Thoracic aorta (tissue), 2 donors: Measurements from ENCODE around the gene CCDC187. TPM values are rescaled to one million over a fixed set of nuclear protein-coding genes. Genes with fewer than 3 reads are reported as not detected.

Source experiments
- ATAC-seq: fragments of 150-250 bp; one replicate; pipeline ENCODE4 v1.8.0; 2017; ENCODE audit warnings: low read depth; ENCODE audit not compliant: insufficient number of reproducible peaks, low FRiP score
- DNase-seq: peaks from one replicate; pipeline ENCODE4 v3.0.0-alpha.2; 2020; ENCODE audit warnings: low spot score
- H3K27ac ChIP-seq, 2 donors: fragments of 200-600 bp; sonication (generic); 1 replicate in 1 of 2; 2 replicates in 1 of 2; pipeline ENCODE4 v1.5.1; 2016; ENCODE audit warnings: mild to moderate bottlenecking in 2 of 2, moderate library complexity in 2 of 2
- H3K27me3 ChIP-seq: fragments of 200-600 bp; sonication (generic); replicated peaks from 2 replicates; pipeline ENCODE4 v1.6.0; 2016; ENCODE audit warnings: mild to moderate bottlenecking; ENCODE audit not compliant: insufficient read depth
- H3K36me3 ChIP-seq: fragments of 200-600 bp; sonication (generic); one replicate; pipeline ENCODE4 v1.5.1; 2016
- H3K4me1 ChIP-seq, 2 donors: fragments of 200-600 bp; sonication (generic); 1 replicate in 1 of 2; 2 replicates in 1 of 2; pipeline versions ENCODE4 v1.5.1 to v1.6.0; 2016; ENCODE audit warnings: low read depth in 2 of 2, mild to moderate bottlenecking in 1 of 2; ENCODE audit not compliant: control insufficient read depth in 1 of 2
- H3K4me3 ChIP-seq: fragments of 200-600 bp; sonication (generic); 2 replicates; pipeline ENCODE4 v1.5.1; 2016; ENCODE audit warnings: mild to moderate bottlenecking
- H3K9me3 ChIP-seq: fragments of 200-600 bp; sonication (generic); 2 replicates; pipeline ENCODE4 v1.5.1; 2016
- total RNA-seq, 2 donors: library from RNA; depleted of rRNA; stranded (reverse); fragments of >200 nt; gene quantifications; one replicate each; pipeline versions ENCODE4 v1.1.0 to v1.2.3, GENCODE V29; 2016
- TF ChIP-seq, protein P1 (sequence below): fragments of 200-600 bp; sonication (generic); IDR thresholded peaks from one replicate; pipeline ENCODE4 v1.5.1; 2019; ENCODE audit warnings: antibody characterized with exemption

Gene CCDC187
- total RNA-seq, 2 donors from 2014 or later, result not detected

DNA sequence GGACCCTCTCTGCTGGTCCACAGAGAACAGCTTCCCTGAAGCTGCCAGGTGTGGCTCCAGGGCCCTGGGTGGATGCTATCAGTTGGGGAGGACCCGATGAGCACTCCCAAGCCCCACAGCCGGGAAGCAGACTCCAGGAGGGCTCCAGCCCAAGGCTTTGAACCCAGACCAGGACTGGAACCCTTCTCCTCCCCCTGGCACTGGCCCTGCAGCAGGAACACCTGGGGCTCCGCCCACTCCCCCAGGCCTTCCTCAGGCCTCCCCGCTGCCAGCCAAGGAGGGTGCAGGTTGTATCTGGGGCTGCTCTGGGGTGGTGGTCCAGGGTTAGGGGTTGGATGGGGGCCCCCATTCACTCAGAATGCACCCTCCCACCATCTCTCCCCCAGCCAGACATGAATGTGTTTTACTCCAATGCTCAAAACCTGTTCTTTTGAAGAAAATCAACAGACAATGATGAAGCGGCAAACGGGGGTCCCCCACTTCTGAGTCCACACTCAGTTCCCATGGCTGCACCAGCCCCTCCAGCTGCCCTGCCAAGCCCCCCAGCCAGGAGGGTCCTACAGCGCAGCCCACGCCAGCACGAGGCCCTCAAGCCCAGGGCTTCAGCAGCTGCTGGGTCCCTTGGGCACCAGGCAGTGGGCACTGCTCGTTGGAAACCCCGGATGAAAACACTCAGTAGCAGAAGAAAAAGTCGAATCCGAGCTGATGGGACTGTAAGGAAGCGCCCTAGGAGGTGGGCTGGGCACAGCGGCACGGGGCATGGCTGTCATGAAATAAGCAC lies 23.2 kb downstream of the CCDC187 start:
- DNase-seq (no peak), ATAC-seq (no peak)
- no peaks in the 10 kb centered on the region for H3K36me3 ChIP-seq
- no peaks in the 10 kb centered on the region for H3K9me3 ChIP-seq
- no peak overlapping the region for H3K27ac ChIP-seq
- H3K4me1 ChIP-seq, result peaks cover 0 to 10% of the 10 kb centered on the region in 2 donors
- no peak overlapping the region for H3K4me3 ChIP-seq
- TF ChIP-seq, protein P1, sequence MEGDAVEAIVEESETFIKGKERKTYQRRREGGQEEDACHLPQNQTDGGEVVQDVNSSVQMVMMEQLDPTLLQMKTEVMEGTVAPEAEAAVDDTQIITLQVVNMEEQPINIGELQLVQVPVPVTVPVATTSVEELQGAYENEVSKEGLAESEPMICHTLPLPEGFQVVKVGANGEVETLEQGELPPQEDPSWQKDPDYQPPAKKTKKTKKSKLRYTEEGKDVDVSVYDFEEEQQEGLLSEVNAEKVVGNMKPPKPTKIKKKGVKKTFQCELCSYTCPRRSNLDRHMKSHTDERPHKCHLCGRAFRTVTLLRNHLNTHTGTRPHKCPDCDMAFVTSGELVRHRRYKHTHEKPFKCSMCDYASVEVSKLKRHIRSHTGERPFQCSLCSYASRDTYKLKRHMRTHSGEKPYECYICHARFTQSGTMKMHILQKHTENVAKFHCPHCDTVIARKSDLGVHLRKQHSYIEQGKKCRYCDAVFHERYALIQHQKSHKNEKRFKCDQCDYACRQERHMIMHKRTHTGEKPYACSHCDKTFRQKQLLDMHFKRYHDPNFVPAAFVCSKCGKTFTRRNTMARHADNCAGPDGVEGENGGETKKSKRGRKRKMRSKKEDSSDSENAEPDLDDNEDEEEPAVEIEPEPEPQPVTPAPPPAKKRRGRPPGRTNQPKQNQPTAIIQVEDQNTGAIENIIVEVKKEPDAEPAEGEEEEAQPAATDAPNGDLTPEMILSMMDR, result no peak
- H3K27me3 ChIP-seq, result no peaks in the 10 kb centered on the region

DNA sequence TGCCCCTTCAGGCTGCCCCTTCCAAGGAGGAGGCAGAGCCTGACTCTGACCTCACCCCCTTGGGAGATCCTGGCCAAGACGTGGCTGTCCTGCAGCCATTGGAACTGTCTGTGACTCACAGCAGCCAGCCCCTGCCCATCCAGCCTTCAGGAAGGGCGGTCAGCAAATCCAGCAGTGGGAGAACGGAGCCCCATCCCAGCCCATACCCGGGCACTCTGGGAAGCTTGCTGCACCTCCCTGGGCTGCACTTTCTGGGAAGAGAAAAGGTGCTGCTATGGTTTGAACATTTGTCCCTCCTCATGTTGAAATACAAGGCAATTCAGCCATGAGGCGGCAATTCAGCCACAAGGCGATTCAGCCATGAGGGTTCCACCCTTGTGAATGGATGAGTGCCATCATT lies 24.4 kb downstream of the CCDC187 start:
- ATAC-seq, result no peak
- H3K4me3 ChIP-seq, result no peak overlapping the region
- no peaks in the 10 kb centered on the region for H3K36me3 ChIP-seq

DNA sequence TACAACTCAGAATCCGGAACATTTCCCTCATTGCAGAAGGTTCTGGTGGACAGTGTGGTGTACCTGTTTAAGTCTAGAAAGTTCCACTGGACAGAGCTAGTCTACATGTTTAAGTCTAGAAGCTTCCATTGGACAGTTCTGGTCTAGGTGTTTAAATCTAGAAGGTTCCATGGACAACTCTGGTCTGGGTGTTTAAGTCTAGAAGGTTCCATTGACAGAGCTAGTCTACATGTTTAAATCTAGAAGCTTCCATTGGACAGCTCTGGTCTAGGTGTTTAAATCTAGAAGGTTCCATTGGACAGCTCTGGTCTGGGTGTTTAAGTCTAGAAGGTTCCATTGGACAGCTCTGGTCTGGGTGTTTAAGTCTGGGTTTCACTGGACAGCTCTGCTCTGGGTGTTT lies 25.0 kb downstream of the CCDC187 start:
- TF ChIP-seq, protein P1, result no peak
- no peaks in the 10 kb centered on the region for H3K9me3 ChIP-seq
- H3K4me3 ChIP-seq, result no peak overlapping the region
- ATAC-seq (no peak), DNase-seq (no peak)
- peaks cover 0 to 10% of the 10 kb centered on the region in 2 donors for H3K4me1 ChIP-seq
- no peak overlapping the region for H3K27ac ChIP-seq
- no peaks in the 10 kb centered on the region for H3K36me3 ChIP-seq
- no peaks in the 10 kb centered on the region for H3K27me3 ChIP-seq

More for the DNA sequence above, 24.4 kb downstream of the CCDC187 start:
- H3K4me1 ChIP-seq, result peaks cover 0 to 10% of the 10 kb centered on the region in 2 donors
- no peaks in the 10 kb centered on the region for H3K9me3 ChIP-seq
- H3K27ac ChIP-seq, result no peak overlapping the region
- H3K27me3 ChIP-seq, result no peaks in the 10 kb centered on the region
- TF ChIP-seq, protein P1, result no peak
- no peak for DNase-seq

DNA sequence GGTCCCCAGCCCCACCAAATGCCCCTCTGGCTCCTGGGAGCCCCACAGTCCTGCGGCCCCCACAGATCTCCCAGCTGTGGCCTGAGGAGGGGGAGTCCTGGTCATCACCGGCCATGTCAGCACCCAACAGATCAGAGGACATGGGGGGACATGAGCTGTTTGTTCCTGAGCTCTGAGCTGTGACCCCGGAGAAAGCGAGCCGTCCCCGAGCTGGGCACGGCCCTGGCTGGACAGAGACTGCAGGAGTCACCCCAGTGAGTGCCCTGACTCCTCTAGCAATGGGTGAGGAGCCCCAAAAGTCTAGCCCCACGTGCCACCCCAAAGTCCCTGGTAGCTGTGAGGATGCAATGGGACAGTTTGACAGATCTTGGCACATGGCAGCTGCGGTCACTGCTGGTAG lies 25.7 kb downstream of the CCDC187 start:
- Histone ChIP-seq H3K9me3 (no peaks in the 10 kb centered on the region), H3K27me3 (no peaks in the 10 kb centered on the region), H3K4me1 (peaks cover 0 to 6% of the 10 kb centered on the region in 2 donors), H3K4me3 (no peak overlapping the region), H3K27ac (no peak overlapping the region), H3K36me3 (no peaks in the 10 kb centered on the region)
- no peak for DNase-seq
- ATAC-seq, result no peak
- TF ChIP-seq, protein P1, result no peak

DNA sequence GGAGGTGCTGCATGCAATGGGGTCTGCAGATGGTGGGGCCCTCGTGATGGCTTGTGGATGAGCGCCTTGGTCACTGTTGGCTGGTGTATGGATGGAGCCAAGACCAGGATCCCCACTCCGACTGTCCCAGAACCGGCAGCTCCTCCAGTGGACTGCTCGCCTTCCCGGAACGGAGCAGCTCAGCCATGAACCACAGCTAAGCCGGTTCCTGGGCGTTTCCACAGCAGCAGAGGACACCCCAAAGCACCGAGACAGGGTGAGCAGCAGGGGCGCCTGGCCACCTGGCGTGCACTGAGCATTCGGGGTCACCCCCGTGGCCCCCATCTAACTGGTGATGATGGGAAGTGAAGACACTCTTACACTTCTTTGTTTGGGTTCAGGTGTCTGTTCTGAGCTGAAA lies 26.1 kb downstream of the CCDC187 start:
- Histone ChIP-seq H3K27me3 (no peaks in the 10 kb centered on the region), H3K4me1 (peaks cover 0 to 2% of the 10 kb centered on the region in 2 donors)
- no peak for ATAC-seq

More for the DNA sequence above, 26.1 kb downstream of the CCDC187 start:
- TF ChIP-seq, protein P1, result no peak
- no peak overlapping the region for H3K27ac ChIP-seq
- H3K36me3 ChIP-seq, result no peaks in the 10 kb centered on the region
- no peaks in the 10 kb centered on the region for H3K9me3 ChIP-seq
- H3K4me3 ChIP-seq, result no peak overlapping the region
- DNase-seq, result no peak
